ENCODE measurements around the gene CTIF.

CTIF gene

GRCh38 chr18:48842259-48843061 lies 303.6 kb downstream of the CTIF start:
- no peak for DNase-seq

GRCh38 chr18:48843162-48843561 lies 304.3 kb downstream of the CTIF start:
- DNase-seq = no peak

GRCh38 chr18:48843596-48843995 lies 304.8 kb downstream of the CTIF start:
- no peak for DNase-seq

DNA sequence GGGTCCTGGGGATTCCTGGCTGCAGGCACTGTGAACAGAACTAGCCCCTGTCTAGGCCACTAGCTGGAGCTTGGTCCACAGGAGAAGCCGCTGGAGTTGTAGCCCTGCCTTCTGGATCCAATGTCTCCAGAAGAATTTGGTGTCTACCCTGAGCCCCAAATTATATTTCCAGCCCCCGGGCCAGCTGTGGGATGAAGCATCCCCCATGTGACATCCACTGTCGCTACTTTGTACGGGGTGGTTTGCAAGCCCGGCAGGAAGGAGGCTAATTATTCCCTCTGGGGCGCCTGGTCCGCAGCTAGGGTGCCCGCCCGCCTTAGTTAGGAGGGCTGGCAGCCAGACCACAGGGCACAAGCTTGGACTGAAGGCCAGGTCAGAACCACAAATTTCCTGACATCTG lies 305.4 kb downstream of the CTIF start:
- DNase-seq = no peak

DNA sequence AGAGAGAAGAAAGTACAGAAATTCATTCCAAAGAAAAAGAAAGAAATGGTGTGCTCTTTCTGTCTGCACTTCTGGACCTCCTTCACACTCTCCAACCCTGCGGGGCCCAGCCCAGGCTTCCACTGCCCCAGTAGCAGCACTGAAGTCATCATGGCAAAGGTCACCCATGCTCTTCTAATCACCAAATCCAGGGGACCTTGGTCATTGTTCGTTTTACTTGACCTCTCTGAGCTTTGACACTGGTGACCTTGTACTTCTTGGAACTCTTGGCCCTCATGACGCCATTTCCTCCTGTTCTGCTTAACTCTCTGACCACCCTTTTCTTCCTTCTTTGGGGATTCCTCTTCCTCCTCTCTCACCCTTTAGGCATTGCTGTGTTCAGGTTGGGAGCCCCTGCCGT lies 306.3 kb downstream of the CTIF start:
- DNase-seq = no peak

- DNase-seq = no peak
Measured at GRCh38 chr18:48846423-48846932, 307.6 kb downstream of the CTIF start.

- no peak for DNase-seq
Measured at GRCh38 chr18:48847807-48848486, 309.1 kb downstream of the CTIF start.

DNA sequence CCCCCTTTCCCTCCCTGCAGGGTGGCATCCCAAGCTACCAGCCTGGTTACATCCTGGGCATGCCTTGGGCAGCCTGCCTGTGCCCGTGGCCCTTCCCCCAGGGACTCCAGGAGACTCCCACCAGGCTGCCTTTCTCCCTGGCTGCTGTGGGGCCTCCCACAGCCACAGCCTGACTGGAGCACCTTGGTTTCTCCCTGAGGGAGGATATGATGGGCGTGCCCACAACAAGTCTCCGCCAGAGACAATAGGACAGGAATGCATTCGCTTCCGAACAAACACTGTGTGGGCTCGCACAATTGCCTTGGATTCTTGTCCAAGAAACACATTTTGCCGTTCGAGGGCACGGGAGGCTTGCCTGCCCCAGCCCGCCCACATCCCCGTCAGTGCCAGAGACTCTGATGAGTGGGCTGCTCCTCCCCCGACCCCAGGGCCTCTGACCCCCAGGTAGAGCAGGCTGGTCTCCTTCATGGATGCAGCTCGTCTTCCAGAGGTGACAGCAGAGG lies 309.9 kb downstream of the CTIF start:
- DNase-seq = no peak

DNA sequence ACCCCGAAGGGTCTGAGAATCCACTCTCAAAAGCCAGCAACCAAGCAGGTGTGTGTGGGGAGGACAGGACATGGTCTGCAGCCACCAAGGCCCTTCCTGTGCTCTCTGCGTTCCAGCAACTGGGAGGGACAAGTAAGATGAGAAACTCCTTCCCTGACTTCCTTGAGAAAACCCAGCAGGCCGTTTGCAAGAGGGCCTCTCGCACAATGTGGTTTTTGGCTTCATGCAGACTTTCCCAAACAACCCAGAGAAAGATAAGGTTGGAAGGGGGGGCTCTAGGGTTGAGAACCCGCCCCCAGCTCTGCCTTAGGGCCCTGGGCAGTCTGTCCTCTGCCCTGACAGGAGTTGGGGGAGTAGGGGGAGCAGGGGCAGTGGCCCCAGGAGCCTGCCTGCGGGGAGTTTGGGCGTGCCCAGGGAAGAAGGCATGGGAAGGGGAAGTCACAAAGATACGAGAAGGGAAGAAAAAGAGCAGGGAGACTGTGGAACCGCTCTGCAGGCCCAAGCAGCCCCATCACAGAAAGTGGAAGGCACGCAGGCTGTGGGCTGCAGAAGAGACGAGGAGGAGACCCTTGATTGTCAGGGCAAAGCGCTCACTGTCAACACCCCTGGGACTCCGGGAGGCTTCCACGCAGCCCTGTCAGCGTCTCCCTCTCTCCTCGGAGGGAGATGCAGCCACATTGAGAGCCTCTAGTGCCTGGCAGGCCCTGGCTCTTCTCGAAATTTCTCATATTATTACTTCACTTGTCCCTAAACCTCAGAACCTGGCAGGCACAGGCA lies 312.2 kb downstream of the CTIF start:
- DNase-seq = no peak

GRCh38 chr18:48851599-48851960 lies 312.7 kb downstream of the CTIF start:
- DNase-seq = no peak

DNA sequence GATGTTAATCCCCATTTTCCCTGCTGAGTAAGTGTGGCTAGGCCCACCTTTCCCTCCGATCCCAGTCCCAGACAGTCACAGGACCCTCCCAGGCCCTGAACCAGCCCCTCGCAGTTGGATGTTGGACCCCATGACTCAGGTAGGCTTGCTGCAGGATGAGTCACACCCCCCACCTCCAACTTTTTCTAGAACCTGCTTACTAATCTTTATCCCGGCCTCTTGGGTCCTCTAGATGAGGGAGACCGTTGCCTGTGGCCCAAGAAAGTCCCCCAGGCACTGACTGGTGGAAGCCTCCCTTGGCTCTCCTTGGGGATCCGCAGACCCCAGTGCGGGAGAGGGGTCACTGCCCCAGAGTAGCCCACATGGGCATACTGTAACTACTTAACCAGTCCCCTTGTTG lies 313.5 kb downstream of the CTIF start:
- DNase-seq = no peak

DNA sequence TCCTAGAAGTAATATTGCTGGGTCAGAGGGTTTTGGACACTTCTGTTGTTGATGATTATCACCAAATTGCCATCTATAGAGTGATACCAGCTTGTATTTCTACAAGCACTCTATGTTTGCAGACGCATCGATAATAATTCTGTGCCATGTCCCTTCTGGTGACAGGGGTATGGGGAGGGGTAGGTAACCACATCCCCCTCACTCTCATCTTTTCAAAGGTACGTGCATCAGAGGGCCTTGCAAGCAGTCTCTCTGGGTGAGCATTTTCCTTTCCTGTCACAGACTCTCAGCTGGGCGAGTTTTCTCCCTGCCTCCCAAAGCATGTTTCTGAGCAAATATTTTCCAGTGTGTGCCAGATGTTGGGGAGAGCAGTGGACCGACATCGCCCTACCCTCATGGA lies 314.0 kb downstream of the CTIF start:
- no peak for DNase-seq

- DNase-seq = no peak
Measured at GRCh38 chr18:48853588-48853987, 314.8 kb downstream of the CTIF start.

DNA sequence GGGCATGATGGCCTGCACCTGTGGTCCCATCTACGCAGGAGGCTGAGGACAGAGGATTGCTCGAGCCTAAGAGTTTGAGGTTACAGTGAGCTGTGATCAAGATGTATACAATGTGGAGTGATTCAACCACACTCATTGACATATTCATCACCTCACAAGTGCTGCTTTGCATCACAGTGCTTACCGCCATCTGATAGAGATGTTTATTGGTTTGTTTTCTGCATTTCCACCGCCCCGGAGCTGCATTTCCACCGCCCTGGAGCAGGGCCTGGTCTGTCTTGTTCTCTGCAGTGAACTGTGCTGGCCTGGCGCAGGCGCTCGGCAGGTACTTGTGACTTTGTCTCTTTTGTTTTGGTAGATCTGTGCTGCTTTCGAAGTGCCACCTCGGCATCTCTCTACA lies 315.9 kb downstream of the CTIF start:
- no peak for DNase-seq

- DNase-seq = no peak
Measured at GRCh38 chr18:48855422-48856377, 316.9 kb downstream of the CTIF start.

DNA sequence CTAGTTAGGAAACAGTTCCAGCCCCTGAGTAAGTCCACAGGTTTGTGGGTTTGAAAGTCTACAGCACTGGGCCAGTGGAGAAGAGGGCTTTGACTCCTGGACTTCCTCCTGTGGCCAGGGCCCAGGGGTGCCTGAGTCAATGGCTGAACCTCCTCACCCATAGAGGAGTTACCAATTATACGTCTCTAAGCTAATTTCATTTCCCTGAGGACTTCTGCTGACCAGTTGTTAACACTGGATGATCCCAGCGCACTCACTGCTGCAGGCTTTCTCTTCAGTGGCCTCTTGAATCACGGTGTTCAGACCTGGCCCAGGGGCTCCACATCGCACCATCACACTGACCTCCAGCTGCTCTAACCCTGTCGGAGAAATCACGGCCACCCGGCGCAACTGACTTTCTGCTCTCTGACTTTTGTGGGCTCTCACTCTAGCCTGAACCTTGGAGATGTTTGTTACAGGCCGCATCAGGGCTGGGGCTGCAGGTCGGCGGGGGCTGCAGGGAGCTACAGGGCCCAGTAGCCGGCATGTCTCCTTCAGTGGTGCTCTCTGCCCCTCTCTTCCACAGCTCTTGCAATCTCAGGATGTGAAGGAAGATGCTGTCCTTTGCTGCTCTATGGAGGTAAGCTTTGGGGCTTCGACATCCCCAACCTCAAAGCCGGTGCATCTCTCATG lies 318.3 kb downstream of the CTIF start:
- no peak for DNase-seq

DNA sequence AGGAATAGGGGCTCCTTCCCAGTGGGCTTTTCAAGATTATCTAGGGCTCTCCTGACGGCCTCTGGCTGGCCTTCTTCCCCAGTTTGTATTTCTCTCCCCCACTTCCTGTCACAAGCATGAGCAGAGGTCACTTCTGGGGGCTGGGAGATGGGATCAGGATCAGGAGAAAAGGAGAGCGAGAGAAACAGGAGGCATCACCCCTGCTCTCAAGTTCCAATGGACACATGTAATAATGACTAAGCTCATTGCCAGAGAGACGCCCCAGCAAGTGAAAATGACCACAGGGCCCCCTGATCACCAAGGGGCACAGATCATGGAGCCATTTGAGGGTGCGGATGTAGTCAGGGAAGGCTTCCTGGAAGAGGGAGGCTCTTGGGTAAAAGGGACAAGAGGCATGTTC lies 319.8 kb downstream of the CTIF start:
- DNase-seq = no peak

GRCh38 chr18:48859311-48860268 lies 320.8 kb downstream of the CTIF start:
- DNase-seq = no peak

DNA sequence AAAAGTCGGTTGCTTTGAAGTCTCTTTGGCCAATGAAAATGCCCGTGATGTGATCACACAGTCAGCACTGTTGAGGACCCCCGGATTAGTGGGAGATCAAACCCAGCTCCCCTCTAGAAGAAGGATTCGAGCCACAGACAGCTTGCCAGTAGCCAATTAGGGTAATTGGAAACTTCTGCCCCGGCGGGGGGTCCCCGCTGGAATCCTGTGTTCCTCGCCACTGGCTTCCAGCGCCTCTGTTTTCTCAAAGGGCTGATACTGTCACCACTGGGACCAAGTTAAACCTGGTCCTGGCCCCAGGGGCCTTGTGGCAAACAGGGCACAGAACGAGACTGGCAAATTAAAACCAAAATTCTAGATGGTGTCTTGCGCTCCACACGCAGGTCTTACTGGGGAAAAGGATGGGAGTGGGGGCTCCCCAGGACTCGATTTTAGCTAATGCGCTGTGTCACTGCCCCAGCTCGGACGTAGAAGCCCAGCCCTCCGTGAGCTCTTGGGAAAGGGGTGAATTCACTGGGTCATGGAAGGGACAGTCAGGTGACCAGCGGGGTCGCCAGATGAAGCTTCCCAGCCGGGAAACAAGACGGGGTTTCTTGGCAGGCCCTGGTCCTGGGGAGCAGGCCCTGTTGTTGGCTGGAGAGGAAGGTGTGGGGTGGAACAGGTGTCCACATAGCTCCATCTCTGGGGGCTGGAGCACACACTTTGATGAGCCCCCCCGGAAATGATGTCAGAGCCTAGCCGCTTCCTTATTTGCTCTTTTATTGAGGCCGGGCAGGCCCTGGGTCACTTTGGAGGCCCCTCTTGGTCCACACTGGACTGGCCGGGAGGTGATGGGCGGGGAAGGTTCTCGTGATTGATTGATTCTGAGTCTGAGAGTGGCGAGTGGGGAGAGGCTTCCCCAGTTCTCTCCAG lies 321.7 kb downstream of the CTIF start:
- no peak for DNase-seq

Measured in cortex of kidney (tissue), 1 donor.